HepG2 (cell line): Measurements from ENCODE around the gene UBR1. TPM values are rescaled to one million over a fixed set of nuclear protein-coding genes. Genes with fewer than 3 reads are reported as not detected.

Experiments
- KDM6A ChIP-seq: IDR thresholded peaks from 2 replicates; pipeline ENCODE4 v1.6.1; 2016; ENCODE audit warnings: low read depth
- MATR3 ChIP-seq: sonication (generic); formaldehyde crosslinking; IDR thresholded peaks from 2 replicates; pipeline ENCODE4 v1.4.0; 2020; ENCODE audit warnings: missing genetic modification reagents
- PCBP2 ChIP-seq: fragments of 200-400 bp; formaldehyde crosslinking; optimal IDR thresholded peaks from 2 replicates; pipeline ENCODE3; 2018; ENCODE audit warnings: low read length, low read depth; ENCODE audit not compliant: poor library complexity, severe bottlenecking
- PHB2 ChIP-seq: fragments of 450-650 bp; IDR thresholded peaks from 2 replicates; pipeline ENCODE4 v1.6.1; 2018; ENCODE audit not compliant: partially characterized antibody
- REPIN1 ChIP-seq: sonication (generic); formaldehyde crosslinking; IDR thresholded peaks from 2 replicates; pipeline ENCODE4 v1.8.0; 2022; ENCODE audit warnings: missing genetic modification reagents, low read depth, mild to moderate bottlenecking, borderline replicate concordance
- SOX6 ChIP-seq, 2 experiments: fragments of 450-650 bp in 1 of 2; sonication (generic) in 1 of 2; formaldehyde crosslinking in 1 of 2; IDR thresholded peaks; 2 replicates each; pipeline versions ENCODE4 v1.4.0 to v1.6.1; 2017 to 2020; ENCODE audit warnings: antibody characterized with exemption in 1 of 2, mild to moderate bottlenecking in 1 of 2, missing genetic modification reagents in 1 of 2
- SUZ12 ChIP-seq: fragments of 150-350 bp; IDR thresholded peaks from 2 replicates; pipeline ENCODE4 v1.6.1; 2014; ENCODE audit warnings: low read depth, low read length
- ZBTB7B ChIP-seq: sonication (generic); formaldehyde crosslinking; IDR thresholded peaks from 2 replicates; pipeline ENCODE4 v1.4.0; 2020; ENCODE audit warnings: missing genetic modification reagents
- ZFX ChIP-seq: sonication (generic); formaldehyde crosslinking; IDR thresholded peaks from 2 replicates; pipeline ENCODE4 v1.4.0; 2020; ENCODE audit warnings: mild to moderate bottlenecking, low read depth, missing genetic modification reagents, moderate library complexity
- ZNF264 ChIP-seq: sonication (generic); formaldehyde crosslinking; IDR thresholded peaks from 2 replicates; pipeline ENCODE4 v1.4.0; 2020; ENCODE audit warnings: missing genetic modification reagents
- ZNF549 ChIP-seq: sonication (generic); formaldehyde crosslinking; IDR thresholded peaks from 2 replicates; pipeline ENCODE4 v1.5.0; 2020; ENCODE audit warnings: missing genetic modification reagents
- ZNF678 ChIP-seq: sonication (generic); formaldehyde crosslinking; IDR thresholded peaks from 2 replicates; pipeline ENCODE4 v1.4.0; 2020; ENCODE audit warnings: mild to moderate bottlenecking, missing genetic modification reagents
- polyA plus RNA-seq, 8 experiments: library from polyadenylated mRNA; depleted of rRNA in 3 of 8; stranded (reverse) in 7 of 8; unstranded in 1 of 8; fragments of >200 nt; fragmentation: Illumina TruSeq in 4 of 8; extraction: Trizol in 4 of 8; gene quantifications; 2 replicates each; pipeline versions ENCODE4 v1.2.1 to v1.2.3, GENCODE V29; 2011 to 2016; ENCODE audit warnings: low read depth in 4 of 8, missing spikeins in 1 of 8, mixed read lengths in 1 of 8; ENCODE audit not compliant: insufficient read depth in 1 of 8
- total RNA-seq, 5 experiments: library from RNA; depleted of rRNA; stranded (reverse); fragments of >200 nt; fragmentation: Illumina TruSeq; extraction: Trizol; gene quantifications; 2 replicates each; pipeline ENCODE4 v1.2.3, GENCODE V29; 2016; ENCODE audit warnings: low read depth in 1 of 5
- TF ChIP-seq, protein P1 (sequence below): IDR thresholded peaks from 2 replicates; pipeline ENCODE4 v1.6.1; 2012; ENCODE audit warnings: low read length, improper control_type of control experiment
- TF ChIP-seq, protein P2 (sequence below): sonication (generic); formaldehyde crosslinking; IDR thresholded peaks from 2 replicates; pipeline ENCODE4 v1.4.0; 2020; ENCODE audit warnings: missing genetic modification reagents, mild to moderate bottlenecking, borderline replicate concordance
- TF ChIP-seq, protein P3 (sequence below): sonication (generic); formaldehyde crosslinking; IDR thresholded peaks from 2 replicates; pipeline ENCODE4 v1.5.1; 2020; ENCODE audit warnings: mild to moderate bottlenecking, missing genetic modification reagents, borderline replicate concordance

The UBR1 gene
- total and polyA plus RNA-seq, 2 of the 13 experiments (the other 11 are each of a cell fraction or from before 2014, with no cell fraction given): 6.4 to 18.0 TPM

DNA sequence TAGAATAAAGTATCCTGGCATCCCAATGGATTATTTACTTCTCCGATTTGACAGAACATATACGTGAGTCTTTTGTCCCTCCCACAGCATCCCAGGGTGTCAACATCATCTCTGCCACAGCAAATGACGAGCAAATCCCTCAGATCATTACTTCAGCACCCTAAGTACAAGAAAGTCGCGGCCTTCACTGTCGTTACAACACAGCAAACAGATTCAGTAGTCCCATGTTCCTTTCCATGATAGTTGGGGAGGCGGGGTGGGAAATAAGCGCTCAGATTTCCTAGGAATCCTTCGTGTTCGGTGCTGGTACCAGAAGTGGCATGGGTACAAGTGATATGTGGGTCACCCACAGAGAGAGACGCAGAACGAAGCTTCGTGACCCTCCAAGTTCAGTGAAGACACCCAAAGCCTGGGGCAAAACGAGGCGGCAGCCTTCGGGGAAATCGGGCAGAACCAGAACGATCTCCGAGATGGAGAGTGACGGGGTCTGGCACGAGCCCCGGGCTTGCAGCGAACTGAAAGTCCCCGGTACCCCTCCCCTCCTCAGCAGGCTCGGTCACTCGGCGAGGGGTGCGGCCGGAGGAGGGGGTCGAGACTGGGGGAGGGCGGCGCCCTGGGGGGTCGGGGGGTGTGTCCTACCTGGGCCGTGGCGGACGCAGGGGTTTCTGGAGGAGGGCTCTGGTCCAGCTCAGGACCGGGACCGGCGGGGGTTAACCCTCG, 185.9 kb downstream of the UBR1 start (continued):
- TF ChIP-seq MATR3 (CRISPR knock-in tag) (no peak), ZNF549 (CRISPR knock-in tag) (no peak), ZNF678 (CRISPR knock-in tag) (no peak), SOX6 (IDR thresholded peaks at IDR 0.05) (no peak), SOX6 (CRISPR knock-in tag; IDR thresholded peaks at IDR 0.05) (0 out of 2 replicates have a peak, but pooled peaks have one; percentile 28), PHB2 (no peak), ZNF264 (CRISPR knock-in tag) (no peak), PCBP2 (no peak), ZBTB7B (CRISPR knock-in tag) (no peak), SUZ12 (no peak), ZFX (peak; percentile 19; the same call in 1 of the 2 replicates), REPIN1 (CRISPR knock-in tag) (no peak; the same call in 1 of the 2 replicates), KDM6A (CRISPR knock-in tag) (no peak)
- TF ChIP-seq, protein P1, sequence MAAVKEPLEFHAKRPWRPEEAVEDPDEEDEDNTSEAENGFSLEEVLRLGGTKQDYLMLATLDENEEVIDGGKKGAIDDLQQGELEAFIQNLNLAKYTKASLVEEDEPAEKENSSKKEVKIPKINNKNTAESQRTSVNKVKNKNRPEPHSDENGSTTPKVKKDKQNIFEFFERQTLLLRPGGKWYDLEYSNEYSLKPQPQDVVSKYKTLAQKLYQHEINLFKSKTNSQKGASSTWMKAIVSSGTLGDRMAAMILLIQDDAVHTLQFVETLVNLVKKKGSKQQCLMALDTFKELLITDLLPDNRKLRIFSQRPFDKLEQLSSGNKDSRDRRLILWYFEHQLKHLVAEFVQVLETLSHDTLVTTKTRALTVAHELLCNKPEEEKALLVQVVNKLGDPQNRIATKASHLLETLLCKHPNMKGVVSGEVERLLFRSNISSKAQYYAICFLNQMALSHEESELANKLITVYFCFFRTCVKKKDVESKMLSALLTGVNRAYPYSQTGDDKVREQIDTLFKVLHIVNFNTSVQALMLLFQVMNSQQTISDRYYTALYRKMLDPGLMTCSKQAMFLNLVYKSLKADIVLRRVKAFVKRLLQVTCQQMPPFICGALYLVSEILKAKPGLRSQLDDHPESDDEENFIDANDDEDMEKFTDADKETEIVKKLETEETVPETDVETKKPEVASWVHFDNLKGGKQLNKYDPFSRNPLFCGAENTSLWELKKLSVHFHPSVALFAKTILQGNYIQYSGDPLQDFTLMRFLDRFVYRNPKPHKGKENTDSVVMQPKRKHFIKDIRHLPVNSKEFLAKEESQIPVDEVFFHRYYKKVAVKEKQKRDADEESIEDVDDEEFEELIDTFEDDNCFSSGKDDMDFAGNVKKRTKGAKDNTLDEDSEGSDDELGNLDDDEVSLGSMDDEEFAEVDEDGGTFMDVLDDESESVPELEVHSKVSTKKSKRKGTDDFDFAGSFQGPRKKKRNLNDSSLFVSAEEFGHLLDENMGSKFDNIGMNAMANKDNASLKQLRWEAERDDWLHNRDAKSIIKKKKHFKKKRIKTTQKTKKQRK: no peak
- TF ChIP-seq, protein P2, sequence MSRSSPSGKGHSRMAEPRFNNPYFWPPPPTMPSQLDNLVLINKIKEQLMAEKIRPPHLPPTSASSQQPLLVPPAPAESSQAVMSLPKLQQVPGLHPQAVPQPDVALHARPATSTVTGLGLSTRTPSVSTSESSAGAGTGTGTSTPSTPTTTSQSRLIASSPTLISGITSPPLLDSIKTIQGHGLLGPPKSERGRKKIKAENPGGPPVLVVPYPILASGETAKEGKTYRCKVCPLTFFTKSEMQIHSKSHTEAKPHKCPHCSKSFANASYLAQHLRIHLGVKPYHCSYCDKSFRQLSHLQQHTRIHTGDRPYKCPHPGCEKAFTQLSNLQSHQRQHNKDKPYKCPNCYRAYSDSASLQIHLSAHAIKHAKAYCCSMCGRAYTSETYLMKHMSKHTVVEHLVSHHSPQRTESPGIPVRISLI: 0 out of 2 replicates have a peak, but pooled peaks have one; percentile 29
- TF ChIP-seq, protein P3, sequence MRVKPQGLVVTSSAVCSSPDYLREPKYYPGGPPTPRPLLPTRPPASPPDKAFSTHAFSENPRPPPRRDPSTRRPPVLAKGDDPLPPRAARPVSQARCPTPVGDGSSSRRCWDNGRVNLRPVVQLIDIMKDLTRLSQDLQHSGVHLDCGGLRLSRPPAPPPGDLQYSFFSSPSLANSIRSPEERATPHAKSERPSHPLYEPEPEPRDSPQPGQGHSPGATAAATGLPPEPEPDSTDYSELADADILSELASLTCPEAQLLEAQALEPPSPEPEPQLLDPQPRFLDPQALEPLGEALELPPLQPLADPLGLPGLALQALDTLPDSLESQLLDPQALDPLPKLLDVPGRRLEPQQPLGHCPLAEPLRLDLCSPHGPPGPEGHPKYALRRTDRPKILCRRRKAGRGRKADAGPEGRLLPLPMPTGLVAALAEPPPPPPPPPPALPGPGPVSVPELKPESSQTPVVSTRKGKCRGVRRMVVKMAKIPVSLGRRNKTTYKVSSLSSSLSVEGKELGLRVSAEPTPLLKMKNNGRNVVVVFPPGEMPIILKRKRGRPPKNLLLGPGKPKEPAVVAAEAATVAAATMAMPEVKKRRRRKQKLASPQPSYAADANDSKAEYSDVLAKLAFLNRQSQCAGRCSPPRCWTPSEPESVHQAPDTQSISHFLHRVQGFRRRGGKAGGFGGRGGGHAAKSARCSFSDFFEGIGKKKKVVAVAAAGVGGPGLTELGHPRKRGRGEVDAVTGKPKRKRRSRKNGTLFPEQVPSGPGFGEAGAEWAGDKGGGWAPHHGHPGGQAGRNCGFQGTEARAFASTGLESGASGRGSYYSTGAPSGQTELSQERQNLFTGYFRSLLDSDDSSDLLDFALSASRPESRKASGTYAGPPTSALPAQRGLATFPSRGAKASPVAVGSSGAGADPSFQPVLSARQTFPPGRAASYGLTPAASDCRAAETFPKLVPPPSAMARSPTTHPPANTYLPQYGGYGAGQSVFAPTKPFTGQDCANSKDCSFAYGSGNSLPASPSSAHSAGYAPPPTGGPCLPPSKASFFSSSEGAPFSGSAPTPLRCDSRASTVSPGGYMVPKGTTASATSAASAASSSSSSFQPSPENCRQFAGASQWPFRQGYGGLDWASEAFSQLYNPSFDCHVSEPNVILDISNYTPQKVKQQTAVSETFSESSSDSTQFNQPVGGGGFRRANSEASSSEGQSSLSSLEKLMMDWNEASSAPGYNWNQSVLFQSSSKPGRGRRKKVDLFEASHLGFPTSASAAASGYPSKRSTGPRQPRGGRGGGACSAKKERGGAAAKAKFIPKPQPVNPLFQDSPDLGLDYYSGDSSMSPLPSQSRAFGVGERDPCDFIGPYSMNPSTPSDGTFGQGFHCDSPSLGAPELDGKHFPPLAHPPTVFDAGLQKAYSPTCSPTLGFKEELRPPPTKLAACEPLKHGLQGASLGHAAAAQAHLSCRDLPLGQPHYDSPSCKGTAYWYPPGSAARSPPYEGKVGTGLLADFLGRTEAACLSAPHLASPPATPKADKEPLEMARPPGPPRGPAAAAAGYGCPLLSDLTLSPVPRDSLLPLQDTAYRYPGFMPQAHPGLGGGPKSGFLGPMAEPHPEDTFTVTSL (CRISPR knock-in tag): no peak
